A673 (cell line): ENCODE results near the gene ZC3H7B.

Experiments used
- EZH2 ChIP-seq: fragments of 200-600 bp; sonication (generic); IDR thresholded peaks from 2 replicates; pipeline ENCODE4 v1.6.1; 2017; ENCODE audit warnings: borderline replicate concordance, low read depth, mild to moderate bottlenecking, mixed read lengths, antibody characterized with exemption, low read length; ENCODE audit not compliant: poor library complexity, severe bottlenecking
- TF ChIP-seq, protein P1 (sequence below): fragments of 300-800, 200-600 bp; sonication (generic); conservative IDR thresholded peaks from 2 replicates; pipeline ENCODE4 v1.5.1; 2017; ENCODE audit warnings: low read depth, mild to moderate bottlenecking, antibody characterized with exemption, low read length, moderate library complexity, mixed read lengths

DNA sequence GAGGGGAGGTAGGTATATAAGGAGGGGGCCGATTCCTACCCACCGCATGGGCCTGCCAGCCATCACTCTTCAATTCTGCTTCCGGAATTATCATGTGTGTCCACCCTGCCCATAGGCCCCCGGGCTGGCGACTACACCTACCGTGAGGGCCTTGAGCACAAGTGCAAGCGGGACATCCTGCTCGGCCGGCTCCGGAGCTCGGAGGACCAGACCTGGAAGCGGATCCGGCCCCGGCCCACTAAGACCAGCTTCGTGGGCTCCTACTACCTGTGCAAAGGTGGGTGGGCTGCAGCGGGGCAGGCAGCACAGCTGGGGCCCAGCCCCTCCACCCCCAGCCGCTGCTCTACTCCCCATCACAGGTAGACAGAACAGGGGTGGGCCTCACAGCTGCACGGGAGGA is 42.0 kb downstream of the ZC3H7B start:
- TF ChIP-seq, protein P1, sequence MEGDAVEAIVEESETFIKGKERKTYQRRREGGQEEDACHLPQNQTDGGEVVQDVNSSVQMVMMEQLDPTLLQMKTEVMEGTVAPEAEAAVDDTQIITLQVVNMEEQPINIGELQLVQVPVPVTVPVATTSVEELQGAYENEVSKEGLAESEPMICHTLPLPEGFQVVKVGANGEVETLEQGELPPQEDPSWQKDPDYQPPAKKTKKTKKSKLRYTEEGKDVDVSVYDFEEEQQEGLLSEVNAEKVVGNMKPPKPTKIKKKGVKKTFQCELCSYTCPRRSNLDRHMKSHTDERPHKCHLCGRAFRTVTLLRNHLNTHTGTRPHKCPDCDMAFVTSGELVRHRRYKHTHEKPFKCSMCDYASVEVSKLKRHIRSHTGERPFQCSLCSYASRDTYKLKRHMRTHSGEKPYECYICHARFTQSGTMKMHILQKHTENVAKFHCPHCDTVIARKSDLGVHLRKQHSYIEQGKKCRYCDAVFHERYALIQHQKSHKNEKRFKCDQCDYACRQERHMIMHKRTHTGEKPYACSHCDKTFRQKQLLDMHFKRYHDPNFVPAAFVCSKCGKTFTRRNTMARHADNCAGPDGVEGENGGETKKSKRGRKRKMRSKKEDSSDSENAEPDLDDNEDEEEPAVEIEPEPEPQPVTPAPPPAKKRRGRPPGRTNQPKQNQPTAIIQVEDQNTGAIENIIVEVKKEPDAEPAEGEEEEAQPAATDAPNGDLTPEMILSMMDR, result no peak
- no peak for TF ChIP-seq EZH2
